SHP77 treated with DMSO at 0.1 percent for 48 hours (cell line): ENCODE results near the gene TPRN.

Experiments used
- DNase-seq: peaks from one replicate; lab custom pipeline; 2025; lab: John Stamatoyannopoulos, UW

The TPRN gene

GRCh38 chr9:137224830-137225694 is 24.5 kb upstream of the TPRN start, which contains the start of gene CYSRT1:
TSS of gene CYSRT1 (plus strand) at chr9:137225174. CDS start at chr9:137225622, 448 bp downstream.
- DNase-seq = no peak

- DNase-seq = peak; percentile 79
These were observed 22.8 kb upstream of the TPRN start for GRCh38 chr9:137223078-137223970.

GRCh38 chr9:137222190-137223077 is 21.9 kb upstream of the TPRN start, which contains the start of gene RNF208:
TSS of gene RNF208 (minus strand) at chr9:137222240. CDS start at chr9:137221212, 1,028 bp downstream.
- no peak for DNase-seq

- no peak for DNase-seq
These were observed 21.1 kb upstream of the TPRN start for GRCh38 chr9:137221506-137222111.

GRCh38 chr9:137221095-137221505 is 20.6 kb upstream of the TPRN start:
- no peak for DNase-seq

- no peak for DNase-seq
These were observed 20.0 kb upstream of the TPRN start for GRCh38 chr9:137220317-137221094.

GRCh38 chr9:137219757-137220316 is 19.3 kb upstream of the TPRN start:
- DNase-seq = no peak

GRCh38 chr9:137218754-137219271 is 18.3 kb upstream of the TPRN start:
- DNase-seq = no peak

GRCh38 chr9:137218212-137218753 is 17.7 kb upstream of the TPRN start:
- DNase-seq = no peak

- no peak for DNase-seq
These were observed 17.0 kb upstream of the TPRN start for GRCh38 chr9:137217276-137218211.

- no peak for DNase-seq
These were observed 15.8 kb upstream of the TPRN start for GRCh38 chr9:137216188-137216965.

- DNase-seq = no peak
These were observed 14.8 kb upstream of the TPRN start for GRCh38 chr9:137215196-137215986.

GRCh38 chr9:137214620-137215019 is 14.1 kb upstream of the TPRN start:
- no peak for DNase-seq

GRCh38 chr9:137213160-137214060 is 12.9 kb upstream of the TPRN start:
- DNase-seq = no peak

GRCh38 chr9:137212520-137212919 is 12.0 kb upstream of the TPRN start:
- DNase-seq = no peak

- DNase-seq = no peak
These were observed 11.0 kb upstream of the TPRN start for GRCh38 chr9:137211532-137211931.
